Esophagus muscularis mucosa (tissue), 3 donors: ENCODE data around the gene VSTM2B.

ENCODE experiments used
- CTCF ChIP-seq, 3 experiments: fragments of 200-600 bp in 2 of 3; fragments of 450-650 bp in 1 of 3; sonication (generic) in 2 of 3; IDR thresholded peaks; one replicate each; pipeline ENCODE4 v1.5.1; 2017 to 2019; ENCODE audit warnings: antibody characterized with exemption in 3 of 3, mild to moderate bottlenecking in 2 of 3, moderate library complexity in 1 of 3
- POLR2A ChIP-seq: fragments of 450-650 bp; IDR thresholded peaks from one replicate; pipeline ENCODE4 v1.6.1; 2017; ENCODE audit warnings: antibody characterized with exemption, moderate library complexity, mild to moderate bottlenecking, low read depth
- POLR2AphosphoS5 ChIP-seq, 2 donors: sonication (generic); formaldehyde crosslinking; IDR thresholded peaks; one replicate each; pipeline ENCODE4 v1.6.1; 2017; ENCODE audit warnings: antibody characterized with exemption in 2 of 2

DNA sequence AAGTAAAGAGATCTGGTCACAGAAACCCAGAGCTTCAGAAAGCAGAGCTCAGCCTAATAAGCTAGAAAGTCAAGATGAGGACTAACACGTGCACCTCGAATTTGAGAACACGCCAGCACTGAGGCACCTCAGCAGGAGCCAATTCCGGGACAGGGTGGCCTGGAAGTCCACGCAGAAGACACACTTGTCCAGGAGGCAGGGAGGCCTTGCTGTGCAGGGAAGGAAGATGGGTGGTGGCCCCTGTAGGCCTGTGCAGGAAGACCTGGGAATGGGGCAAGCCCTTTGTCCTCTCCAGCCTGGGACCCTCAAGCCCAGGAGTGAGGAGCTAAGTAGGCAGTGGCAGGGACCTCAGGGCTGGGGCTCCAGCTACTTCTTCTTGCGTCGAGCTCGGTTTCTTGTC lies 16.3 kb upstream of the VSTM2B start:
- TF ChIP-seq POLR2AphosphoS5 (IDR thresholded peaks at IDR 0.05) (no peak), CTCF (IDR thresholded peaks at IDR 0.05) (no peak), POLR2A (no peak)
